Neural cell (in vitro differentiated cells): ENCODE data around the gene EPHA6.
"Not testable (repeated sequence)": the region's sequence is repeated elsewhere in the genome, so short reads cannot be mapped to it uniquely, and the experiment has no call there.

ENCODE experiments used
- CTCF ChIP-seq: fragments of 450-650 bp; IDR thresholded peaks from 2 replicates; pipeline ENCODE4 v1.5.1; 2014; ENCODE audit warnings: antibody characterized with exemption, mild to moderate bottlenecking, moderate library complexity; ENCODE audit not compliant: poor library complexity, severe bottlenecking
- EP300 ChIP-seq: fragments of 450-650 bp; conservative IDR thresholded peaks from 2 replicates; pipeline ENCODE4 v1.6.1; 2014; ENCODE audit warnings: antibody characterized with exemption, mild to moderate bottlenecking, moderate library complexity; ENCODE audit not compliant: poor library complexity, severe bottlenecking
- REST ChIP-seq: IDR thresholded peaks from 2 replicates; pipeline ENCODE4 v1.6.1; 2012; ENCODE audit warnings: borderline replicate concordance

- not testable (repeated sequence) for TF ChIP-seq EP300, REST, CTCF
Observed at GRCh38 chr3:97025612-97026011, 211.2 kb downstream of the EPHA6 start.
